Left lung (tissue), 10 donors: ENCODE data around the gene NR1H3. TPM values are rescaled to one million over a fixed set of nuclear protein-coding genes. Genes with fewer than 3 reads are reported as not detected.

Source experiments
- ATAC-seq: fragments of 200-7000 bp; cut with Tn5 transposase; one replicate; pipeline ENCODE4 v1.9.1; 2020; ENCODE audit warnings: moderate library complexity
- DNase-seq, 4 donors: peaks; one replicate each; pipeline ENCODE4 v3.0.0-alpha.2; 2013 to 2020
- H3K27ac ChIP-seq, 2 donors: fragments of 200-600 bp; sonication (generic) in 1 of 2; one replicate each; pipeline versions ENCODE4 v1.5.0 to v1.8.0; 2020 to 2021
- H3K27me3 ChIP-seq, 2 donors: fragments of 200-600 bp; sonication (generic) in 1 of 2; one replicate each; pipeline versions ENCODE4 v1.5.0 to v1.8.0; 2020 to 2021
- H3K36me3 ChIP-seq, 2 donors: fragments of 200-600 bp; sonication (generic) in 1 of 2; one replicate each; pipeline versions ENCODE4 v1.5.0 to v1.8.0; 2020 to 2021
- H3K4me1 ChIP-seq, 2 donors: fragments of 200-600 bp; one replicate each; pipeline ENCODE4 v1.8.0; 2021
- H3K4me3 ChIP-seq, 2 donors: fragments of 200-600 bp; sonication (generic) in 1 of 2; one replicate each; pipeline versions ENCODE4 v1.5.0 to v1.8.0; 2020 to 2021; ENCODE audit warnings: mild to moderate bottlenecking in 1 of 2
- H3K9me3 ChIP-seq, 2 donors: fragments of 200-600 bp; sonication (generic) in 1 of 2; one replicate each; pipeline versions ENCODE4 v1.5.0 to v1.8.0; 2020 to 2021
- CTCF ChIP-seq, 2 donors: fragments of 200-600 bp; sonication (generic) in 1 of 2; IDR thresholded peaks; one replicate each; pipeline versions ENCODE4 v1.5.0 to v1.8.0; 2021; ENCODE audit warnings: antibody characterized with exemption in 2 of 2
- intact Hi-C, 2 donors: fragments of 100-400 bp; cut with DNase I; formaldehyde crosslinking; loops; one replicate each; pipeline versions ENCODE4 v1.11.2 to v1.14.2; 2022
- polyA plus RNA-seq, 6 donors: library from polyadenylated mRNA; unstranded; fragments of 120-200 nt; gene quantifications; one replicate each; pipeline ENCODE4 v1.2.1, GENCODE V29; 2013; ENCODE audit not compliant: insufficient read length in 6 of 6
- total RNA-seq, 2 donors: library from RNA; stranded (reverse); fragmentation: NEBNext Ultra II Directional; extraction: Animal tissue kit (Norgen Biotek cat#: 25700); gene quantifications; one replicate each; pipeline ENCODE4 v1.2.1, GENCODE V29; 2021
- donor health status: DM: no; HTN: yes; CAD: no.
- donor health status: DM: no; HTN: no; CAD: no.

NR1H3 gene
- total and polyA plus RNA-seq, 8 donors = 39.7 to 66.9 (median 52.0) TPM

GRCh38 chr11:47299078-47299477, 41.3 kb downstream of the NR1H3 start:
- H3K4me3 ChIP-seq = no peak overlapping the region
- no peaks in the 10 kb centered on the region for H3K27me3 ChIP-seq
- DNase-seq (no peak), ATAC-seq (no peak)
- no peak for TF ChIP-seq CTCF (IDR thresholded peaks at IDR 0.05)
- no peak overlapping the region for H3K27ac ChIP-seq
- intact Hi-C loops = no loop called here
- peaks cover 4 to 100% of the 10 kb centered on the region in 2 donors for H3K36me3 ChIP-seq
- H3K9me3 ChIP-seq = peaks cover 0 to 29% of the 10 kb centered on the region in 2 donors
- H3K4me1 ChIP-seq = no peaks in the 10 kb centered on the region

- no peaks in the 10 kb centered on the region for H3K27me3 ChIP-seq
- H3K36me3 ChIP-seq = peaks cover 0 to 100% of the 10 kb centered on the region in 2 donors
- ATAC-seq (no peak), DNase-seq (no peak)
- no peak overlapping the region for H3K27ac ChIP-seq
- no peak overlapping the region for H3K4me3 ChIP-seq
- H3K9me3 ChIP-seq = peaks cover 0 to 29% of the 10 kb centered on the region in 2 donors
- H3K4me1 ChIP-seq = no peaks in the 10 kb centered on the region
- intact Hi-C loops = no loop called here
- no peak for TF ChIP-seq CTCF (IDR thresholded peaks at IDR 0.05)
Observed at GRCh38 chr11:47302853-47303252, 45.1 kb downstream of the NR1H3 start.

GRCh38 chr11:47305734-47306483, 48.1 kb downstream of the NR1H3 start:
- no peak for ATAC-seq
- Histone ChIP-seq H3K4me1 (no peaks in the 10 kb centered on the region), H3K27ac (no peak overlapping the region), H3K9me3 (peaks cover 0 to 17% of the 10 kb centered on the region in 2 donors), H3K4me3 (no peak overlapping the region), H3K27me3 (no peaks in the 10 kb centered on the region), H3K36me3 (peaks cover 0 to 100% of the 10 kb centered on the region in 2 donors)
- intact Hi-C loops = no loop called here
- no peak for TF ChIP-seq CTCF (IDR thresholded peaks at IDR 0.05)
- DNase-seq = no peak

- no peaks in the 10 kb centered on the region for H3K4me1 ChIP-seq
- ATAC-seq = no peak
- H3K9me3 ChIP-seq = peaks cover 0 to 17% of the 10 kb centered on the region in 2 donors
- no peak for TF ChIP-seq CTCF (IDR thresholded peaks at IDR 0.05)
- no peak overlapping the region for H3K27ac ChIP-seq
- H3K27me3 ChIP-seq = no peaks in the 10 kb centered on the region
- H3K36me3 ChIP-seq = peaks cover 0 to 100% of the 10 kb centered on the region in 2 donors
- no peak overlapping the region for H3K4me3 ChIP-seq
- DNase-seq = no peak
- intact Hi-C loops = no loop called here
Observed at GRCh38 chr11:47306484-47306844, 48.7 kb downstream of the NR1H3 start.

GRCh38 chr11:47308050-47308823, 50.4 kb downstream of the NR1H3 start:
- no peak for ATAC-seq
- Histone ChIP-seq H3K27ac (no peak overlapping the region), H3K27me3 (no peaks in the 10 kb centered on the region), H3K9me3 (peaks cover 0 to 2% of the 10 kb centered on the region in 2 donors), H3K4me1 (no peaks in the 10 kb centered on the region), H3K4me3 (no peak overlapping the region), H3K36me3 (peaks cover 0 to 100% of the 10 kb centered on the region in 2 donors)
- TF ChIP-seq CTCF (IDR thresholded peaks at IDR 0.05) = no peak
- DNase-seq = no peak
- intact Hi-C loops = no loop called here
